SKM-1 (cell line): ENCODE data around the gene ESRRB.

ENCODE experiments used
- DNase-seq: peaks from one replicate; lab custom pipeline; 2025; ENCODE audit not compliant: unreplicated experiment; lab: John Stamatoyannopoulos, UW

The ESRRB gene

GRCh38 chr14:76405627-76406026 lies 29.7 kb downstream of the ESRRB start:
- no peak for DNase-seq

- no peak for DNase-seq
Measured at GRCh38 chr14:76407449-76408150, 31.7 kb downstream of the ESRRB start.

GRCh38 chr14:76408877-76409276 lies 32.9 kb downstream of the ESRRB start:
- DNase-seq: no peak

GRCh38 chr14:76412501-76412900 lies 36.6 kb downstream of the ESRRB start:
- DNase-seq: no peak

- DNase-seq: no peak
Measured at GRCh38 chr14:76413106-76413961, 37.4 kb downstream of the ESRRB start.

- DNase-seq: no peak
Measured at GRCh38 chr14:76413962-76414600, 38.1 kb downstream of the ESRRB start.

GRCh38 chr14:76419399-76419798 lies 43.5 kb downstream of the ESRRB start:
- no peak for DNase-seq

GRCh38 chr14:76420827-76421226 lies 44.9 kb downstream of the ESRRB start:
- no peak for DNase-seq

- no peak for DNase-seq
Measured at GRCh38 chr14:76421662-76422061, 45.7 kb downstream of the ESRRB start.

- no peak for DNase-seq
Measured at GRCh38 chr14:76422662-76423061, 46.7 kb downstream of the ESRRB start.

- no peak for DNase-seq
Measured at GRCh38 chr14:76423534-76423933, 47.6 kb downstream of the ESRRB start.

- DNase-seq: no peak
Measured at GRCh38 chr14:76424359-76424758, 48.4 kb downstream of the ESRRB start.

- DNase-seq: no peak
Measured at GRCh38 chr14:76426161-76426696, 50.3 kb downstream of the ESRRB start.

- no peak for DNase-seq
Measured at GRCh38 chr14:76428611-76429010, 52.7 kb downstream of the ESRRB start.

GRCh38 chr14:76430017-76430416 lies 54.1 kb downstream of the ESRRB start:
- no peak for DNase-seq

- no peak for DNase-seq
Measured at GRCh38 chr14:76430475-76430980, 54.6 kb downstream of the ESRRB start.

GRCh38 chr14:76431538-76431937 lies 55.6 kb downstream of the ESRRB start:
- no peak for DNase-seq

GRCh38 chr14:76432827-76433752 lies 57.2 kb downstream of the ESRRB start:
- no peak for DNase-seq

- no peak for DNase-seq
Measured at GRCh38 chr14:76434220-76434619, 58.3 kb downstream of the ESRRB start.

GRCh38 chr14:76439237-76439775 lies 63.4 kb downstream of the ESRRB start:
- DNase-seq: no peak
